Bronchial epithelial cell (primary cell): ENCODE data around the gene DPYD. TPM values are rescaled to one million over a fixed set of nuclear protein-coding genes. Genes with fewer than 3 reads are reported as not detected.

ENCODE experiments used
- DNase-seq: peaks from one replicate; pipeline ENCODE4 v3.0.0-alpha.2; 2010; ENCODE audit warnings: low read depth
- FAIRE-seq: peaks from 2 replicates; lab custom pipeline; 2011; peaks lifted over from hg19 to GRCh38; lab: Jason Lieb, UNC
- H3K27me3 ChIP-seq: 2 replicates; pipeline ENCODE4 v1.5.1; 2011; ENCODE audit warnings: low read length; ENCODE audit not compliant: control insufficient read depth, insufficient read depth
- H3K36me3 ChIP-seq: 2 replicates; pipeline ENCODE4 v1.5.1; 2011; ENCODE audit warnings: low read length; ENCODE audit not compliant: control insufficient read depth, insufficient read depth
- H3K4me3 ChIP-seq: 2 replicates; pipeline ENCODE4 v1.5.1; 2011; ENCODE audit warnings: mild to moderate bottlenecking, low read depth, low read length, control low read depth
- total RNA-seq: library from RNA; depleted of rRNA; stranded (reverse); fragments of >200 nt; gene quantifications from 2 replicates; pipeline ENCODE4 v1.2.1, GENCODE V29; 2014
- TF ChIP-seq, protein P1 (sequence below): IDR thresholded peaks from 2 replicates; pipeline ENCODE4 v1.5.1; 2011; ENCODE audit warnings: mild to moderate bottlenecking, moderate library complexity, low read length, control low read depth, inconsistent platforms; ENCODE audit not compliant: insufficient read depth, severe bottlenecking

DPYD gene
- total RNA-seq, 1 donor from 2014 or later, result 1.6 TPM

- H3K4me3 ChIP-seq, result no peak overlapping the region
- DNase-seq (peak; percentile 57), FAIRE-seq (no peak)
- TF ChIP-seq, protein P1, sequence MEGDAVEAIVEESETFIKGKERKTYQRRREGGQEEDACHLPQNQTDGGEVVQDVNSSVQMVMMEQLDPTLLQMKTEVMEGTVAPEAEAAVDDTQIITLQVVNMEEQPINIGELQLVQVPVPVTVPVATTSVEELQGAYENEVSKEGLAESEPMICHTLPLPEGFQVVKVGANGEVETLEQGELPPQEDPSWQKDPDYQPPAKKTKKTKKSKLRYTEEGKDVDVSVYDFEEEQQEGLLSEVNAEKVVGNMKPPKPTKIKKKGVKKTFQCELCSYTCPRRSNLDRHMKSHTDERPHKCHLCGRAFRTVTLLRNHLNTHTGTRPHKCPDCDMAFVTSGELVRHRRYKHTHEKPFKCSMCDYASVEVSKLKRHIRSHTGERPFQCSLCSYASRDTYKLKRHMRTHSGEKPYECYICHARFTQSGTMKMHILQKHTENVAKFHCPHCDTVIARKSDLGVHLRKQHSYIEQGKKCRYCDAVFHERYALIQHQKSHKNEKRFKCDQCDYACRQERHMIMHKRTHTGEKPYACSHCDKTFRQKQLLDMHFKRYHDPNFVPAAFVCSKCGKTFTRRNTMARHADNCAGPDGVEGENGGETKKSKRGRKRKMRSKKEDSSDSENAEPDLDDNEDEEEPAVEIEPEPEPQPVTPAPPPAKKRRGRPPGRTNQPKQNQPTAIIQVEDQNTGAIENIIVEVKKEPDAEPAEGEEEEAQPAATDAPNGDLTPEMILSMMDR, result no peak
- no peaks in the 10 kb centered on the region for H3K36me3 ChIP-seq
- H3K27me3 ChIP-seq, result no peaks in the 10 kb centered on the region
Observed at GRCh38 chr1:97488530-97488929, 432.3 kb downstream of the DPYD start.

DNA sequence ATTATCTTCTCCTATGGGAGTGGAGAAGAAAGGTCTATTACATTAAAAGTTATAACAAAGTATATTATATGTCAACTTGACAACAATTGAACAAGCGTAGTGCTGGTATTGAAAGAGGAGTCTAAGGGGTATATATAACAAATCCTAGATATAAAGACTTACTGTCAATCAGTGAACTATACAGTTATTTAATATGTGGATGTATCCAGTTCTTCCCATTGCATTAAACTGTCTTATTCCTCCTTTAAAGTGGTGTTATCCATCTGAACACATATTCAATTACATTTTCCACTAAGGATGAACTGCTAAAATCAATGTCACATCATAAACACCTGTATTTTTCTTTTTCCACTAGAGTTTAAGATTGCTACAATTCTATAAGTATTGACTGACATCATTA, 438.8 kb downstream of the DPYD start:
- DNase-seq, result no peak
- FAIRE-seq, result no peak
- TF ChIP-seq, protein P1, result no peak

GRCh38 chr1:97467445-97467844, 453.4 kb downstream of the DPYD start:
- FAIRE-seq (no peak), DNase-seq (no peak)
- no peak overlapping the region for H3K4me3 ChIP-seq
- TF ChIP-seq, protein P1, result no peak
- H3K27me3 ChIP-seq, result no peaks in the 10 kb centered on the region
- no peaks in the 10 kb centered on the region for H3K36me3 ChIP-seq

More for the DNA sequence above, 438.8 kb downstream of the DPYD start:
- Histone ChIP-seq H3K4me3 (no peak overlapping the region), H3K27me3 (no peaks in the 10 kb centered on the region), H3K36me3 (no peaks in the 10 kb centered on the region)

DNA sequence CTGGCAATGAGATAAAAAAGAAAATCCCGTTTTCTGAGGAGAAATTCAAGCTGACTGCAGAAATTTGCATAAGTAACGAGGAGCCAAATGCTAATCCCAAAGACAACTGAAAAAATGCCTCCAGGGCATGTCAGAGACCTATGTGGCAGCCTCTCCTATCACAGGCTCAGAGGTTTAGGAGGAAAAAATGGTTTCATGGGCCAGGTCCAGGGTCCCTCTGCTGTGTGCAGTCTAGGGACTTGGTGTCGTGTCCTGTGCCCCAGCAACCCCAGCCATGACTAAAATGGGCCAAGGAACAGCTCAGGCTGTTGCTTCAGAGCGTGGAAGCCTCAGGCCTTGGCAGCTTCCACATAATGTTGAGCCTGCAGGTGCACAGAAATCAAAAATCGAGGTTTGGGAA, 456.5 kb downstream of the DPYD start:
- Histone ChIP-seq H3K4me3 (no peak overlapping the region), H3K36me3 (no peaks in the 10 kb centered on the region), H3K27me3 (no peaks in the 10 kb centered on the region)
- no peak for DNase-seq
- TF ChIP-seq, protein P1, result no peak
- no peak for FAIRE-seq

- Histone ChIP-seq H3K36me3 (no peaks in the 10 kb centered on the region), H3K27me3 (no peaks in the 10 kb centered on the region), H3K4me3 (no peak overlapping the region)
- DNase-seq, result no peak
- no peak for FAIRE-seq
- TF ChIP-seq, protein P1, result no peak
Observed at GRCh38 chr1:97461782-97462181, 459.1 kb downstream of the DPYD start.

DNA sequence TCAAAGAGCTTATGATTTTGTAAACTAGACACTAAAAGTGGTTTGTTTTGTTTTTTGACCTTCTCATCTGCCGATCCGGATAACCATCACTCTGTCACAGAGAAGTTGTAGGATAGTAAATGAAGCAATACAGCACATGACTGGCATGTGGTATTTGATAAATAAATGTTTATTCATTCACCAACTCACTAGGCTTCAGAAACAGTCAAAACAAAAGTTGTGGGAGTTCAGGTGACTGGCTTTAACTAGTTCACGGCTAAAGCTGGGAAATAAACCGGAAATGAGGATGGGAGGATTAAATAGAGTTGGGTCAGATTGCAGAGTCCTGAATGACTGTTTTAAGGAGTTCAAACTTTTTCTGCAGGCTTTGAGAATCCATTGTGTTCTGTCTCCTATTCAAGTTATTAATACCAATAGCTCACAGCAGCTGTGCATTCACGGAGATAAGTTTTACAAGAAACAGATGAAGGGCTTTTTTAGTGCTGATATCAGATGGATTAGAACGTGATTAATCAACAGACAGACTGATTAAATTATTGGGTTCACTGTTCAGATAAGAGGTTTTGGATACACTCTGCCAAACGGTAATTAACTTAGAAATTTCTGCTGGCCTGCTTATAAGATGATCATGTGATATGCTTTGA, 463.3 kb downstream of the DPYD start:
- TF ChIP-seq, protein P1, result no peak
- FAIRE-seq, result no peak
- Histone ChIP-seq H3K36me3 (no peaks in the 10 kb centered on the region), H3K27me3 (no peaks in the 10 kb centered on the region), H3K4me3 (no peak overlapping the region)
- no peak for DNase-seq
